NCI-H226 (cell line): Measurements from ENCODE around the gene CCDC185.

Source experiments
- DNase-seq: peaks from one replicate; pipeline ENCODE4 v3.0.0-alpha.2; 2015

Gene CCDC185

DNA sequence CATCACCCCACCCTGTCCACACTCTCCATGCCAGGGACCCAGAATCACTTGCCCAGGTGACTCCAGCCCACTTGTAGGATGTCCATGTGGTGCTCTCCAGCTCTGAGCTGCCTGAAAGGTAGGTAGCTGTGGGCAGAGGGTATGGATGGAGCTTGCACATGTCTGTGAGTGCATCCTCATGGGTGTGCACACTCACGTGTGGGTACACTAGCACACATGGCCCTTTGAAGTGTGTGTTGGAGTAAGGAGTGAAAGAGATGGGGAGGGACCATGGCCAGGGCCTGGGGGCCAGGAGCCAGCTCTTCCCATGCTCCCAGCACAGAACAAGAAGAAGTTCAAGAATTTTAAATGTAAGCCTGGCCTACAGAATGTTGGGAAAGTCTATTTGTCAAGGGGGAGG is 50.2 kb downstream of the CCDC185 start:
- DNase-seq = no peak

DNA sequence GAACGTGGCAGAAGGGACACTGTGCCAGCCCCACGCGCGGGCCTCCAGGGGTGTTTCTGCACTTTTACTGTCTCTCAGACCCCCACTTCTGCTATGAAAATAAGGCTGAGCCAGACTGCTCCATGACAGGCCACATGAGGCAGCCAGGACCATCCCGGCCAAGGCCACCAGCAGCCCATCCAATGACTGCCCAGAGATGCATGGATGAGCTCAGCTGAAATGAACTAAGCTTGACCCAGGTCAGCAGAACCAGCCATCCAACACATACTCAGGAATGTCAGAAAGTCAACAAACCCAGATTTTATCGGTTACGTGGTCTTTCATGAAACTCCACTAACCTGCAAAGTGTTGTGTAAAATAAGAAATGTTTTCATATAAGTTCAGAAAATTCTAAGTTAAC is 51.2 kb downstream of the CCDC185 start:
- DNase-seq = no peak
